ENCODE measurements around the gene POLR1C. TPM values are rescaled to one million over a fixed set of nuclear protein-coding genes. Genes with fewer than 3 reads are reported as not detected.
"Not testable (repeated sequence)": the region's sequence is repeated elsewhere in the genome, so short reads cannot be mapped to it uniquely, and the experiment has no call there.

Gene POLR1C
- total RNA-seq, 4 donors from 2014 or later = 22.5 to 104 (median 31.5) TPM

DNA sequence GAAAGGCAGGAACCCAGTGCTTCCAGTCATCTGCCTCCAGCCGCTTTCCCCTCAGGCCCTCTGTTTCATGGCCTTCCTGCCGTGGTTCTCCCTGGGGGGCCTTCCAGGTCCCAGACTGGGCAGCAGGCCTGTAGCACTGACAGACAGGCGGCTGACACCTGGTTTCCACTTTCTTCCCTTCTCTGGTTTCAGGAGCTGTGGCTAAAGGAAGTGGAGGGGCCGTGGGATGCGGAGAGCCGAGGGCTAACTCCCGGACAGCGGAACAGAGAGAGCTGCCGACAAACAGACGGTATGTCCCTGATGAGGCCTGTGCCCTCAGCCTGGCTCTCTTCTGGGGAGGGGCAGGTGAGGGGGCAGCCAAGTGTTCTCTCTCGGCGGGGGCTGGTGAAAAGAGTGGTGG is 19.2 kb upstream of the POLR1C start:
- TF ChIP-seq, protein P1, sequence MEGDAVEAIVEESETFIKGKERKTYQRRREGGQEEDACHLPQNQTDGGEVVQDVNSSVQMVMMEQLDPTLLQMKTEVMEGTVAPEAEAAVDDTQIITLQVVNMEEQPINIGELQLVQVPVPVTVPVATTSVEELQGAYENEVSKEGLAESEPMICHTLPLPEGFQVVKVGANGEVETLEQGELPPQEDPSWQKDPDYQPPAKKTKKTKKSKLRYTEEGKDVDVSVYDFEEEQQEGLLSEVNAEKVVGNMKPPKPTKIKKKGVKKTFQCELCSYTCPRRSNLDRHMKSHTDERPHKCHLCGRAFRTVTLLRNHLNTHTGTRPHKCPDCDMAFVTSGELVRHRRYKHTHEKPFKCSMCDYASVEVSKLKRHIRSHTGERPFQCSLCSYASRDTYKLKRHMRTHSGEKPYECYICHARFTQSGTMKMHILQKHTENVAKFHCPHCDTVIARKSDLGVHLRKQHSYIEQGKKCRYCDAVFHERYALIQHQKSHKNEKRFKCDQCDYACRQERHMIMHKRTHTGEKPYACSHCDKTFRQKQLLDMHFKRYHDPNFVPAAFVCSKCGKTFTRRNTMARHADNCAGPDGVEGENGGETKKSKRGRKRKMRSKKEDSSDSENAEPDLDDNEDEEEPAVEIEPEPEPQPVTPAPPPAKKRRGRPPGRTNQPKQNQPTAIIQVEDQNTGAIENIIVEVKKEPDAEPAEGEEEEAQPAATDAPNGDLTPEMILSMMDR (IDR thresholded peaks at IDR 0.05) = no peak
- ATAC-seq (ENCODE audit: low FRiP score) (no peak), DNase-seq (ENCODE audit: low spot score) (no peak)

DNA sequence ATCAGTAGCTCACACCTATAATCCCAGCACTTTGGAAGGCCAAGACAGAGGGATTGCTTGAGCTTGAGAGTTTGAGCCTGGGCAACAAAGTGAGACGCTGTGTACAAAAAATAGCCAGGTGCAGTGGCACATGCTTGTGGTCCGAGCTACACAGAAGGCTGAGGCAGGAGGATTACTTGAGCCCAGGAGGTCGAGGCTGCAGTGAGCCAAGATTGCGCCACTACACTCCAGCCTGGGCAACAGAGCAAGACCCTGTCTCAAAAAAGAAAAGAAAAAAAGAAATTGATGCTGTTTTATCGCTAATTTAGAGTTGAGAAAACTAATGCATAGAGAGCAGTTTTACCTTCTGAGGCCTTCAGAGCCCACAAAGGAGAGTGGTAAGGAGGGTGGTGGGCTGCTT is 18.6 kb upstream of the POLR1C start:
- DNase-seq (ENCODE audit: low spot score); ATAC-seq (ENCODE audit: low FRiP score): not testable (repeated sequence)

DNA sequence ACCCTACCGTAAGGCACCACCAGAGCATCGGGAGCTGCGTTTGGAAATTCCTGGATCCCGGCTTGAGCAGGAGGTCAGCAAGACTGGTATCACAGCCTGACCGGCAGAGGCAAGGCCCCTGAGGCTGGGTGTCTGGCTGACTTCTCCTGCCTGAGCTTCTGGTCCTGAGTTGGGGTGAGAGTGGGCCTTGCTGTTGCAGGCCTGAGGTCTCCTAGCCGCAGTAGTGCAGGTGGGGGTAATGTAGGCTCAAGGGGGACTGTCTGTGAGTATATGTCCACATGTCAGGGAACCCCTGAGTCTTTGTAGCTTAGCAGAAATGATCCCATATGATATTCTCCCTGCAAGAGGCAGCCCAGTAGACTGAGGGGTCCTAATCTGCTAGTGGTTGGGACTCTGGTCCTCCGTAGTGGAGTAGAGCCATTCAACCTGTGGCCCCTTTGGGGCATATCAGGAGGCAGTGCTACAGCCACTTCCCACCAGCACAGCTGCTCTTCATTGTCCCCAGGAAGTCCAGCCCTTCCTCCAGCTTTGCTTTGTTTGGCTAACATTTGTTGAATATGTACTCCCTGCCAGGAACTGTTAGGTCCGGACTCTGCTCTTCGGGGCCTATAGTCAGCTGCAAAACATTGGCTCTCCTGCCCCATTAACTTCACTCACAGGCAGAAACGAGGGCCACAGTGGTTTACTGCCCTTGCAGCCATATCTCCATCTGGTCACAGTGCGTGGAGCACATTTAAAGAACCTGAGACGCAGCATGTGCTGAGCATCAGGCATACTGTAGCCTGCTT is 17.7 kb upstream of the POLR1C start:
- no peak for ATAC-seq (ENCODE audit: low FRiP score)
- TF ChIP-seq, protein P1 (IDR thresholded peaks at IDR 0.05) = no peak
- DNase-seq (ENCODE audit: low spot score) = no peak

DNA sequence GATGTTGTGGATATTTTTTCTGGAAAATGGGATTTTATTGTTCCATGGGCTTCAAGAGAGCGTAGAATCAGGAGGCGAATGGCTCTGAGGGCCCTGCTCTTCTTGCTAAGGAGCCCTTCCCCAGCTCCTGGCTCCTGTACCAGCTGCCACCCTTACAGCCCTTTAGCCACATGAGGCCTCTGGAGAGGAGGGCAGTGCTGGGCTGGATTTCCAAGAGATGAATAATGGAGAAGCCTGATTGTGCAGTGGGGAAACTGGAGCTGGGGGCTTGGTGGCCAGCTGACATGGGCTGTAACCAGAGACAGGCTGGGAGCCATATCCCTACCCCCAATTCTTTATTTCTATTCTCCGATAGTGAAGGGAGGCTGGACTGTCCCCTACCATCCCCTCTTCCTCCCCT is 16.0 kb upstream of the POLR1C start:
- TF ChIP-seq, protein P1 (IDR thresholded peaks at IDR 0.05) = no peak
- DNase-seq (ENCODE audit: low spot score) (no peak), ATAC-seq (ENCODE audit: low FRiP score) (no peak)

DNA sequence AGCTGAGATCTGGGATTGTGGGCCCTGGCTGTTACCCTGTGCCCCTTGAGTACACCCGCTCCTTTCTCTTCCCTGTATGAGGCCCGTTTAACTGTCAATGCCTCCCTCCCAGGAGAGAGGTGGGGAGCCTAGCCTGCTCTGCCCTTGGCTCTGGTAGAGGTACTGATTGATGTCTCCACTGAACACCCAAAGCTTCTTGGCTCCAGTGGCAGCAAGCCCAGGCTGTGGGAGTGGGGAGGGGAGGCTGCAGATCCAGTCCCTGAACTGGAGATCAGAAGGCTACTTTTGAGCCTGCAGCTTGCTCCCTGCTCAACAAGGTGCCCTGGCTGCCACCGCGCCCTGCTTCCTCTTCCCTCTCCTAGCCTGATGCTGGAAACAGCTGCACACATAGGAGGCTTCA is 14.2 kb upstream of the POLR1C start:
- TF ChIP-seq, protein P1 (IDR thresholded peaks at IDR 0.05) = no peak
- ATAC-seq (ENCODE audit: low FRiP score) = no peak
- no peak for DNase-seq (ENCODE audit: low spot score)

DNA sequence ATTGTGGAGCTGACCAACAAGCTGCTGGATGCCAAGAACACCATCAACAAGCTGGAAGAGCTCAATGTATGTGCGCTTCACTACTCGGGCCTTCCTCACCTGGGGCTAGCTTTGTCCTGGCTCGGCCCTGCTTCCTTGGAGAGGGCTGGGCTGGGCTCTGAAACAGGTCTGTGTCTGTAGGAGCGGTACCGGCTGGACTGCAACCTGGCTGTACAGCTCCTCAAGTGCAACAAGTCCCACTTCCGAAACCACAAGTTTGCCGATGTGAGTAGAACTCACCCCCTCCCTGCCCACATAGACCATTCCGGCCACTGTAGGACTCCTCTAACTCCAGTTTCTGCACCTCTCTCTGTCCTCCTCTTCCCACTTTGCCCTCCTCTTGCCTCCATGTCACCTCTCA is 13.4 kb upstream of the POLR1C start:
- TF ChIP-seq, protein P1 (IDR thresholded peaks at IDR 0.05) = no peak
- no peak for ATAC-seq (ENCODE audit: low FRiP score)
- no peak for DNase-seq (ENCODE audit: low spot score)

DNA sequence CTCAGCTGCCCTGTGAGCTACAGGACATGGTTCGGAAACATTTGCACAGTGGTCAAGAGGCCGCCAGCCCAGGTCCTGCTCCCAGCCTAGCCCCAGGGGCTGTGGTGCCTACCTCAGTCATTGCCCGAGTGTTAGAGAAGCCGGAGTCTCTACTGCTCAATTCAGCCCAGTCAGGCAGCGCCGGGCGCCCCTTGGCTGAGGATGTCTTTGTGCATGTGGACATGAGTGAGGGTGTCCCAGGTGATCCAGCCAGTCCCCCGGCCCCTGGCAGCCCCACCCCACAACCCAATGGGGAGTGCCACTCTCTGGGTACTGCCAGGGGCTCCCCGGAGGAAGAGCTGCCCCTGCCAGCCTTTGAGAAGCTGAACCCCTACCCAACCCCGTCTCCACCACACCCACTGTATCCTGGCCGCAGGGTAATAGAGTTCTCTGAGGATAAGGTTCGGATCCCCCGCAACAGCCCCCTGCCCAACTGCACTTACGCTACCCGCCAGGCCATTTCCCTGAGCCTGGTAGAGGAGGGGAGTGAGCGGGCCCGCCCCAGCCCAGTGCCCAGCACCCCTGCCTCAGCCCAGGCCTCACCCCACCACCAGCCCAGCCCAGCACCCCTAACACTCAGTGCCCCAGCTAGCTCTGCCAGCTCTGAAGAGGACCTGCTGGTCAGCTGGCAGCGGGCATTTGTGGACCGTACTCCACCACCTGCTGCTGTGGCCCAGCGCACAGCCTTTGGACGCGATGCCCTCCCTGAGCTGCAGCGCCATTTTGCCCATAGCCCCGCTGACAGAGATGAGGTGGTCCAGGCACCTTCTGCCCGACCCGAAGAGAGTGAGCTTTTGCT is 11.9 kb upstream of the POLR1C start:
- ATAC-seq (ENCODE audit: low FRiP score) = no peak
- TF ChIP-seq, protein P1 (IDR thresholded peaks at IDR 0.05) = no peak
- DNase-seq (ENCODE audit: low spot score) = no peak

All from omental fat pad (tissue), 4 donors.